ENCODE measurements around the gene RAI1. TPM values are rescaled to one million over a fixed set of nuclear protein-coding genes. Genes with fewer than 3 reads are reported as not detected.

The RAI1 gene
- total and polyA plus RNA-seq, 2 of the 8 experiments (the other 6 are each of a cell fraction or from before 2014, with no cell fraction given) = 0.39 to 1.2 TPM

DNA sequence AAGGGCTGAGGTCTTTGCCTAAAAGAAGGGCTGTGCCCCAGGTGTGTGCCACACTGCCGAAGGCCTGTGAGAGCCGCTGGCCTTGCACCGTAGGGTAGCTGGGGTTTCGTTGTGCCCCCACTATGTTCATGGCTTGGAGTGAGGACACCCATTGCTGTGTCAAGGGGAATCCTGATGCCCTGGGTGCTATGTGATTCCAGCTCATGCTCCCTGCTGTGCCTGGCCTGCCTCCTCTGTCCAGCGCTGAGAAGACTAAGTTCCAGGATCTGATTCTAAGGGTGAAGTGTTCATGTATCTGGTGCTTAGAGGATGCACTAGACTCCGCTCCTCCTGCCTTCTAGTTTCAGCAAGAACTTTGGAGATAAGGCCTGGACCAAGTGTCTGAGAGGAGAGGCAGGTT lies 108.2 kb downstream of the RAI1 start:
- Histone ChIP-seq H3K23ac (ENCODE audit: insufficient read length) (no peak overlapping the region), H2BK15ac (ENCODE audit: low read length) (peak overlapping the region; percentile 29; the same call in 1 of the 2 replicates), H3K4me1 (replicated peaks in 1 of 4; ENCODE audit: control insufficient read depth in 3 of 4, insufficient read depth in 4 of 4, low read length in 3 of 4) (peaks cover 13 to 42% (median 30%) of the 10 kb centered on the region in 4 experiments), H3K14ac (ENCODE audit: insufficient read length) (no peak overlapping the region), H2AFZ (ENCODE audit: low read length) (no peak overlapping the region), H3K79me2 (ENCODE audit: control insufficient read depth in 1 of 2, insufficient read depth in 2 of 2, low read length in 2 of 2) (no peaks in the 10 kb centered on the region), H4K91ac (replicated peaks; ENCODE audit: insufficient read length, low read length) (no peak overlapping the region), H3K4ac (replicated peaks; ENCODE audit: insufficient read length, low read depth, low read length) (no peak overlapping the region), H3K4me2 (ENCODE audit: insufficient read depth in 1 of 2, low read depth in 2 of 2, low read length in 2 of 2) (no peak overlapping the region), H3K9me3 (ENCODE audit: insufficient read depth in 2 of 2, low read depth in 1 of 2, low read length in 1 of 2) (no peaks in the 10 kb centered on the region), H2BK20ac (ENCODE audit: low read length) (peak overlapping the region; percentile 9; the same call in 1 of the 2 replicates), H2AK5ac (ENCODE audit: low read depth, low read length) (no peak overlapping the region), H3K36me3 (ENCODE audit: control insufficient read depth in 2 of 4, insufficient read depth in 4 of 4, low read length in 3 of 4) (no peaks in the 10 kb centered on the region), H3K4me3 (ENCODE audit: extremely low read depth in 1 of 4, insufficient read depth in 2 of 4, low read depth in 3 of 4, low read length in 4 of 4) (no peak overlapping the region), H4K5ac (ENCODE audit: insufficient read length, low read depth, low read length) (no peak overlapping the region), H2BK120ac (replicated peaks; ENCODE audit: low read depth, low read length) (no peak overlapping the region), H2BK12ac (ENCODE audit: low read depth, low read length) (0 out of 2 replicates have a peak overlapping the region, but pooled peaks have one; percentile 30), H3K27ac (ENCODE audit: low read depth, low read length) (no peak overlapping the region), H4K20me1 (replicated peaks in 1 of 2; ENCODE audit: control insufficient read depth in 1 of 2, insufficient read depth in 2 of 2, low read length in 2 of 2) (peaks cover 0 to 6% of the 10 kb centered on the region in 2 experiments), H3K23me2 (ENCODE audit: low read depth, low read length) (peaks cover 4% of the 10 kb centered on the region; the same call in 1 of the 2 replicates), H2BK5ac (ENCODE audit: low read depth, low read length) (no peak overlapping the region), H3K18ac (ENCODE audit: extremely low read depth, low read length) (no peak overlapping the region), H3K9ac (replicated peaks in 1 of 4; ENCODE audit: extremely low read depth in 1 of 4, low read depth in 3 of 4, low read length in 3 of 4) (no peak overlapping the region), H3K27me3 (replicated peaks in 1 of 4; ENCODE audit: control insufficient read depth in 3 of 4, extremely low read depth in 1 of 4, insufficient read depth in 3 of 4, low read length in 3 of 4) (peaks cover 6 to 52% (median 29%) of the 10 kb centered on the region in 4 experiments), H3K79me1 (ENCODE audit: low read depth, low read length) (no peaks in the 10 kb centered on the region), H4K8ac (ENCODE audit: extremely low read depth, insufficient read depth, low read length) (no peak overlapping the region), H3K56ac (replicated peaks; ENCODE audit: insufficient read length, low read depth, low read length) (no peak overlapping the region)
- DNase-seq (ENCODE audit: low read depth in 1 of 2, low spot score in 2 of 2) = no peak
- 92% methylated on average over 5 of the region's 6 CpGs; no CpG with 5 or more reads in 1 of the 2 experiments for WGBS, 2 experiments (ENCODE audit: extremely low coverage in 1 of 2, insufficient coverage in 1 of 2, insufficient read length in 1 of 2, insufficient replicate concordance in 2 of 2, low coverage in 1 of 2, low lambda C conversion rate in 2 of 2, missing lambda C conversion rate in 1 of 2)
- ChIA-PET CTCF (ENCODE audit: partially characterized antibody) (interaction anchor here (0.6 to 7.5 kb wide), 9 partner anchors 9 to 191 kb away, joined by 3 to 48 read pairs (median 7); no protein-coding TSS in a partner anchor), POLR2A (ENCODE audit: partially characterized antibody) (interaction anchor here (0.9 to 1.4 kb wide), 3 partner anchors 20 to 65 kb away, joined by 3 read pairs; no protein-coding TSS in a partner anchor)
- no peak for FAIRE-seq
- TF ChIP-seq CHD2 (IDR thresholded peaks at IDR 0.05; ENCODE audit: low read length) = no peak
- TF ChIP-seq, protein P1, sequence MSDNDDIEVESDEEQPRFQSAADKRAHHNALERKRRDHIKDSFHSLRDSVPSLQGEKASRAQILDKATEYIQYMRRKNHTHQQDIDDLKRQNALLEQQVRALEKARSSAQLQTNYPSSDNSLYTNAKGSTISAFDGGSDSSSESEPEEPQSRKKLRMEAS (IDR thresholded peaks at IDR 0.05) = no peak
- no peak for TF ChIP-seq NANOG (IDR thresholded peaks at IDR 0.05; ENCODE audit: insufficient read depth, low read depth, low read length, poor library complexity, severe bottlenecking)
- no peak for TF ChIP-seq RAD21 (IDR thresholded peaks at IDR 0.05 in 1 of 2, conservative IDR thresholded peaks at IDR 0.05 in 1 of 2; ENCODE audit: low read depth in 2 of 2, low read length in 2 of 2)
- TF ChIP-seq KDM5A (IDR thresholded peaks at IDR 0.05; ENCODE audit: low read length) = no peak
- TF ChIP-seq TAF1 (IDR thresholded peaks at IDR 0.05; ENCODE audit: low read depth, low read length) = no peak
- no peak for TF ChIP-seq EZH2 (IDR thresholded peaks at IDR 0.05; ENCODE audit: low read depth, low read length, severe bottlenecking)
- TF ChIP-seq MAFK (IDR thresholded peaks at IDR 0.05; ENCODE audit: low read depth, low read length) = no peak
- TF ChIP-seq POLR2A (IDR thresholded peaks at IDR 0.05; ENCODE audit: control extremely low read depth in 1 of 2, low read depth in 2 of 2, low read length in 2 of 2) = no peak
- no peak for TF ChIP-seq E2F6 (IDR thresholded peaks at IDR 0.05)
- TF ChIP-seq CBX5 (IDR thresholded peaks at IDR 0.05; ENCODE audit: low read depth, low read length) = no peak
- TF ChIP-seq JUND (IDR thresholded peaks at IDR 0.05; ENCODE audit: low read length) = no peak
- TF ChIP-seq CTBP2 (IDR thresholded peaks at IDR 0.05; ENCODE audit: borderline replicate concordance, insufficient read depth, insufficient read length, low read length) = no peak

Measured in H1 (cell line).